Umbilical cord (tissue), 2 donors: ENCODE results near the gene ZC3H7B. TPM values are rescaled to one million over a fixed set of nuclear protein-coding genes. Genes with fewer than 3 reads are reported as not detected.

Source experiments
- DNase-seq: peaks from one replicate; pipeline ENCODE4 v3.0.0-alpha.2; 2015; ENCODE audit warnings: low spot score
- total RNA-seq: library from RNA; depleted of rRNA; stranded (reverse); fragments of >200 nt; gene quantifications from one replicate; pipeline ENCODE4 v1.2.3, GENCODE V29; 2014; ENCODE audit warnings: low replicate concordance; ENCODE audit not compliant: insufficient read depth

Gene ZC3H7B
- total RNA-seq, 1 donor from 2014 or later, result 24.6 TPM

GRCh38 chr22:41356430-41357028, 55.2 kb downstream of the ZC3H7B start:
- DNase-seq, result no peak

GRCh38 chr22:41357191-41357590, 55.9 kb downstream of the ZC3H7B start:
- no peak for DNase-seq

GRCh38 chr22:41358927-41359326, 57.6 kb downstream of the ZC3H7B start:
- no peak for DNase-seq

GRCh38 chr22:41359376-41359775, 58.1 kb downstream of the ZC3H7B start:
- no peak for DNase-seq

- DNase-seq, result no peak
Measured at GRCh38 chr22:41360126-41360525, 58.8 kb downstream of the ZC3H7B start.

- DNase-seq, result peak; percentile 49
Measured at GRCh38 chr22:41361716-41362310, 60.5 kb downstream of the ZC3H7B start.

- no peak for DNase-seq
Measured at GRCh38 chr22:41362615-41363014, 61.3 kb downstream of the ZC3H7B start.

- no peak for DNase-seq
Measured at GRCh38 chr22:41364233-41364632, 62.9 kb downstream of the ZC3H7B start.

GRCh38 chr22:41364955-41365354, 63.6 kb downstream of the ZC3H7B start:
- no peak for DNase-seq

- DNase-seq, result no peak
Measured at GRCh38 chr22:41365425-41365824, 64.1 kb downstream of the ZC3H7B start.

- DNase-seq, result no peak
Measured at GRCh38 chr22:41366323-41367029, 65.2 kb downstream of the ZC3H7B start.

GRCh38 chr22:41367039-41367679, 65.8 kb downstream of the ZC3H7B start:
- peak; percentile 94 for DNase-seq

- peak; percentile 34 for DNase-seq
Measured at GRCh38 chr22:41367680-41368542, 66.6 kb downstream of the ZC3H7B start.

- peak; percentile 27 for DNase-seq
Measured at GRCh38 chr22:41368543-41369423, 67.5 kb downstream of the ZC3H7B start.

GRCh38 chr22:41369424-41369745, 68.1 kb downstream of the ZC3H7B start:
- no peak for DNase-seq

GRCh38 chr22:41369837-41370236, 68.5 kb downstream of the ZC3H7B start:
- no peak for DNase-seq

GRCh38 chr22:41377846-41378245, 76.5 kb downstream of the ZC3H7B start:
- no peak for DNase-seq

- no peak for DNase-seq
Measured at GRCh38 chr22:41380993-41381328, 79.6 kb downstream of the ZC3H7B start.

- peak; percentile 99 for DNase-seq
Measured at GRCh38 chr22:41381329-41382097, 80.2 kb downstream of the ZC3H7B start, which contains the start of gene TEF. Gene TEF (plus strand): TSS chr22:41381942. CDS start chr22:41382045, 103 bp downstream.

- no peak for DNase-seq
Measured at GRCh38 chr22:41382098-41382578, 80.8 kb downstream of the ZC3H7B start.
